ENCODE data around the gene STIMATE.

Gene STIMATE

GRCh38 chr3:52897130-52898122 is at the start of gene STIMATE:
TSS of gene STIMATE (minus strand) at chr3:52897548. CDS start at chr3:52897450, 98 bp downstream.
- DNase-seq, result peak; percentile 88

GRCh38 chr3:52939600-52939999 is 42.3 kb upstream of the STIMATE start:
- no peak for DNase-seq

DNA sequence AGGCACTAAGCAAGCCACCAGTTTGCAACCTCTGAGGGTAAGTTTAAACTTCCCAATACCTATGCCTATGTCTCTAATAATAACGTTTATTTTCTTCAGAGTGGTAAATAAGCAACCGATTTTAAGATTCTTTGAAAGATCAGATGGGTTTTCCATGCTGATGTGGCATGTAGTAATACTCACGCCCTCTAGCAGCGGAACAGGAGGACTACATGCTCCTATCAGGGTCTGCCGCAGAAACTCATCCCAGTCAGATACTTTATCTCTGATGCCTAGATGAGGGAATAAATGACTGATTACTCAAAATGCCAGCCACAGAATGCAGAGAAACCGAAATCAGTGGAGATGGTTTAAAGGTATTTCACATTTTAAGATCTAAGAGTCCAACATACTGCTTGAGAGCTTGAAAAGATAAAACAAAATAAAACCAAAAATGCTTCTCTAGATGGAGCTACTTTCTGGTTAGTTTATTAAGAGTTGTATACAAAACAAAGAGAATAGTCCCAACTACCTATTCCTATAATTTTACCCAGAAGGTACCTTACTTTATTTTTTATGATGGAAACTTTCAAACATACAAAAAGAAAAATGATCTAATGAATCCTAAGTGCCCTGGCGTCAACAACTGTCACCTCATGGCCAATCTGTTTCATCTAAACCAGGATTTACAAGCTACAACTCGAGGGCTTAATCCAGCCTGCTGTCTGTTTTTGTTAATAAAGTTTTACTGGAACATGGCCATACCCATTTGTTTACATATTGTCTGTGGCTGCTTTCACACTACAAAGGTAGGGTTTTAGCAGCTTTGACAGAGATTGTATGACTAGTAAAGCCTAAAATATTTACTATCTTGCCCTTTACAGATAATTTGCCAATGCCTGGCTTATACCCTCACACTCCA is 37.5 kb upstream of the STIMATE start:
- no peak for DNase-seq

DNA sequence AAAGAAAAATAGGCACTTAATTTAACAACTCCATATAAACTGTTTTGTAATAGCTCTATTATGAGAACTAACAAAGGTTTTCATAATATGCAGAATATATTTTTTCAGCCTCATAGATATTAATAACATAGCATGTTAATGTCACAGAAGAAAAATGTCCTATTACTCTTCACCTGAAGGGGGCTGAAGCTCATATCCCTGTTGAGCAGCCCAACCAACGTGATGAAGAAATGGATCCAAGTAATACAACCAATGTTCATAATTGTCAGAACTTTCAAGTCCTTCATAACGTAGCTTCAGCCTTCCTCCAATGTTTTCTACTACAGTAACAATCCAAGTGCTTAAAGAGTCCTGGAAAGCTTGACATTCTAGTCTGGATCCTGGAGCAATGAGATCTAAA is 34.5 kb upstream of the STIMATE start:
- DNase-seq, result no peak

GRCh38 chr3:52931328-52931727 is 34.0 kb upstream of the STIMATE start:
- DNase-seq, result no peak

DNA sequence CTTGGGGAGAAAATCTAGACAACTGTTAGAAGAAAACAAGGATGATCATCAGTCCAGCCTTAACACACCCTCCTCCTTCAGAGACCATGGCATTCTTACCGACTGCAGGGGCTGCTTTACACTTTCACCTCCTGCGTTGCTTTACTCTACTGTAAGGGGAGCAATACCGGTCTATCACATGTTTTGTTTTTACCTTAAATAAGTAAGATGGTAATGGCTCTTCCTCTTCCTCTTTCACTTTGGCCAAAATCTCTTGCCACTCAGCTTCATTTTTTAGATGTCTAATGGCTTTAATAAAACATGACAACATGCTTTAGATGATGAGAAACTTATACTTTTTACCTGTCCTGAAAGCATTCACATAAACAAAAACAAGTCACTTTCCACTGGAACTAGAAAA is 33.4 kb upstream of the STIMATE start:
- no peak for DNase-seq

- no peak for DNase-seq
These were observed 29.2 kb upstream of the STIMATE start for GRCh38 chr3:52926554-52926953.

- no peak for DNase-seq
These were observed 28.3 kb upstream of the STIMATE start for GRCh38 chr3:52925405-52926313.

DNA sequence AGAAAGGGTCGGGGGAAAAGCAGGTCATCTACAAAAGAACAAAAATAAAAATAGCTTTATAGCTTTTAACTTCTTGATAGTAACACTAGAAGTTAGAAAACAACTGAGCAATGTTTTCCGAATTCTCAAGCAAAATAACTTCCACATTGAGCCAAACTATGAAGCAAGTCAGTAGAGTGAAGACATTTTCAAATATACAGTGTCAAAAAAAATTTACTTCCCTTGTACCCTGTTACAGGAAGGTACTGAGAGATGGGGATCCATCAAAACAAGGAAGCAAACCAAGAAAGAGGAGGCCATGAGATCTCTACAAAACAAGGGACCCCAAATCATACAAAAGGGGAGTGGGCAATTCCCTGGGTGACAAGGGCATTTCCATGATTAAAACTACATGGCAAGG is 26.6 kb upstream of the STIMATE start:
- no peak for DNase-seq

GRCh38 chr3:52920841-52921240 is 23.5 kb upstream of the STIMATE start:
- DNase-seq, result no peak

GRCh38 chr3:52917044-52917443 is 19.7 kb upstream of the STIMATE start:
- no peak for DNase-seq

GRCh38 chr3:52915294-52915693 is 17.9 kb upstream of the STIMATE start:
- no peak for DNase-seq

- no peak for DNase-seq
These were observed 15.8 kb upstream of the STIMATE start for GRCh38 chr3:52912885-52913731.

- DNase-seq, result no peak
These were observed 13.5 kb upstream of the STIMATE start for GRCh38 chr3:52910823-52911222.

- DNase-seq, result no peak
These were observed 10.1 kb upstream of the STIMATE start for GRCh38 chr3:52907497-52907896.

DNA sequence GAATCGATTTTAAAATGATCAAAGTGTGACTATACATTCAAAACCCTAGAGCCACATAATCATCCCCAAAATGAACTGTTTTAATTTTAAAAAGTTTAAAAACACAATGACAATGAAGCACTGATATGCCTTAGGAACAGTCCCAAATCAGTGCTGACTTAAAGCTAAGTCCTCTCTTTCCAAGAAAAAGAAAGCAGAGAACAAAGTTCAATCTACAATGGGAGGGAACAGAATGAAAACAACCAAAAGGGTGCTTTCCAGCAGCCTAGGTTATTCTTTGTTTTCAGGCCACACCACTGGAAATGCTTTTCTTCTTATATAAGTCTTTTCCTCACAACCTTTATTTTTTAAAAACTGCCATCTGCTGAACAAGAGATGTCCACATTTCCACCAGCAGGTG is 7.2 kb upstream of the STIMATE start:
- no peak for DNase-seq

- no peak for DNase-seq
These were observed 6.7 kb upstream of the STIMATE start for GRCh38 chr3:52904000-52904399.

GRCh38 chr3:52896613-52897012 is 735 bp downstream of the STIMATE start:
- no peak for DNase-seq

- no peak for DNase-seq
These were observed 1.2 kb downstream of the STIMATE start for GRCh38 chr3:52896151-52896550.

DNA sequence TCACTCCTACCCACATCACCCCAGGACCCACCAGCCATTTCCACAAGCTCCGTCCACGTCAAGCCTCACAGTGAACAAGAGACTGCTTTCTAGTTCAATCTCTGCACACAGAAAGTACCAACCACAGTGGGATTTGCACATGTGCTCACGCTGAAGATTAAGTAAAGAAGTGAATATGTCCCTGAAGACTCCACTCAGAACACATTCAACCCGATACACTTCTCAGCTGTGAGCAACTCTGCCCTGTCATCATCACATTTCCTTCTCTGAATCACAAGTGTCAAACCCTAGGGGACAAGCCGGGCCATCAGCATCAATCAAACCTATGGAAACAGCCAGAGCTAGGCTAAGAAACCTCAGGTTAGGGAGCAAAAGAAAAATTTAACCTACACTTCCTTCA is 1.9 kb downstream of the STIMATE start:
- no peak for DNase-seq

- no peak for DNase-seq
These were observed 2.6 kb downstream of the STIMATE start for GRCh38 chr3:52894756-52895155.

DNA sequence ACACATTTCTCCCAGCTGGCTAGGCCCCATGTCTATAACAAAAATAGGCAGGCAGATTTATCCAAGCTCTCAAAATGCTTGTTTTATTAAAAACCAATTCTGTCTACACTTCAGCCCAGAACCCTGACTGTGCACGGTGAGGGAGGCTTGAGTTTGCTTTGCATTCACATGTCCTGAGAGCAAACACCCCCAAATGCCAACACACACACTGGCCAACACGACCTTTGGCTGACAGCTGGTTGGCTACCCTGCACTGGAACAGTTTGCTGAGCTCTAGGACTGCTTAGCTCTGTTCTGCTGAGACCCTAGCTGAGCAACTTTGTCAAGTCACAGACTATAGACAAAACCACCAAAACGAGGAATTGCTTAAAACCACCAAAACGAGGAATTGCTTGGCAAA is 3.6 kb downstream of the STIMATE start:
- no peak for DNase-seq
